GM08714 (cell line): ENCODE measurements around the gene VAV2.

Experiments
- H3K4me3 ChIP-seq: fragments of 200-500 bp; sonication (Bioruptor generic); 2 replicates; pipeline ENCODE4 v1.5.1; 2014; ENCODE audit warnings: mild to moderate bottlenecking, low read length, inconsistent platforms
- ZNF274 ChIP-seq: IDR thresholded peaks from 2 replicates; pipeline ENCODE4 v1.6.1; 2012; ENCODE audit warnings: mild to moderate bottlenecking, low read depth, low read length

The VAV2 gene

DNA sequence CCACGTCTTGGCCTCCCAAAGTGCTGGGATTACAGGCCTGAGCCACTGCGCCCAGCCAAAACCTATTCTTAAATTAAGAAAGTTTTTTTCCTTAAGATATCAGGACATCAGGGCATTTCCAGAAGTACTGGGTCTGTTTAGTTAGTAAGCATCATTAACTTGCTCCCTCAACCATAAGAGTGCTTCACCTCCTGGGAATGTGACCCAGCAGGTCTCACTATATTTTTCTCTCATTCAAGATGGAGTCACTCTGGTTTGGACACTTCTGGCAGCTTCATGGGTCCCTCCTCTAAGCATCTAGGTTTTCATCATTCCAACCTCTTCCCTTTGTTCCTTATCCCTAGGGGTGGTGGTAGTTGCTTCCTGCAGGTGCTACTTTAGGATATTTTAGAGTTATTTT is 22.8 kb upstream of the VAV2 start:
- no peak overlapping the region for H3K4me3 ChIP-seq
- TF ChIP-seq ZNF274: no peak

DNA sequence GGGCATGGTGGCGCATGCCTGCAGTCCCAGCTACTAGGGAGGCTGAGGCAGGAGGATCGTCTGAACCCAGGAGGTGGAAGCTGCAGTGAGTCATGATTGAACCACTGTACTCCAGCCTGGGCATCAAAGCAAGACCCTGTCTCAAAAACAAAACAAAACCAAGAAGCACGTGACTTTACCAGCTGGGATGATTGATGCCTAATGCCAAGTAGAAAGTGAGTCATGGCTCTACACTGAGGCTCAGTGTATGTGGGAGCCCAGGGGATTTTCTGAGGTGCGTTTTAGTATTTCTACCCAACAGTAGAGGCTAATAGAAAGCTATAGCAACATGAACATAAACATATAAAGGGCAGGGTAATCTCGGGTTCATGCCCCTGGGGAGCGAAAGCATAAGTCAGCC is 19.3 kb upstream of the VAV2 start:
- TF ChIP-seq ZNF274: no peak
- H3K4me3 ChIP-seq: no peak overlapping the region

DNA sequence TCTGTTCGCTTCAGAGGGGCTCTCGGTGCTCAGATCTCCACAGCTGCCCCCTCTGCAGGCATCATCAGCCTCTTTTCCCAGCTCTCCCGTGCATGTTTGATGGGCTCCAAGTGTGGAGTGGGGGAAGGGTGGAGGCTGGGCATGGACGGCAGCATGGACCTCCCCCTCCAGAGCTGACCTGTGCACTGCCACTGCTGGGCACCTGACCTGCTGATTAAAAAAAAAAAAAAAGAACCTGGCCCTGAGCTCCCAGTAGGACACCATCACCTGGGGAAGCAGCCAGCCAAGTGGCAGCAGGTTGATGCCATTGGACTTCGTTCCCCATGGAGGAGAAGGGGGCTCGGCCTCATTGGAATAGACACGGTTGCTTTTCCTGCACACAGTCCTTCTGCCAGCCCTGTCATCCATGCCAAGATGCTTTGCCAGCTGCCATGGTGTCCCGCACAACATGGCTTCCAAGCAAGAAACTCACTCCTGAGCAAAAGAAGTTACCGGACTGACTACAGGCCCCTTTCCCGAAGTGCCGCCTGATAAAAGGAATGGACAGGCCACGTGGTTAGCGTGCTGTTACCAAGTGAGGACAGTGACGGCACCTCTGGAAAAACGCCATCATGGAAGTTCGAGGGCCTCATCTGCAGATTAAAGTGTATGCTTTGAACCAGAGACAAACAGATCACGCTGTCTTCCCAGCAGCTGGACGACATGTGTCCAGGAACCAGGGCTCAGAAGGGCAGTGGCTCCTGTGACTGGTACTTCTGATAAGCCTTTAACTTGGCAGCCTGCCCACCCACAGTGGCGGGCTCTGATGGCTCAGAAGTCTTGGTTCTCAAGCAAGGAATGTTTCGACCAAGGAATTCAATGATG is 18.4 kb upstream of the VAV2 start:
- H3K4me3 ChIP-seq: no peak overlapping the region

DNA sequence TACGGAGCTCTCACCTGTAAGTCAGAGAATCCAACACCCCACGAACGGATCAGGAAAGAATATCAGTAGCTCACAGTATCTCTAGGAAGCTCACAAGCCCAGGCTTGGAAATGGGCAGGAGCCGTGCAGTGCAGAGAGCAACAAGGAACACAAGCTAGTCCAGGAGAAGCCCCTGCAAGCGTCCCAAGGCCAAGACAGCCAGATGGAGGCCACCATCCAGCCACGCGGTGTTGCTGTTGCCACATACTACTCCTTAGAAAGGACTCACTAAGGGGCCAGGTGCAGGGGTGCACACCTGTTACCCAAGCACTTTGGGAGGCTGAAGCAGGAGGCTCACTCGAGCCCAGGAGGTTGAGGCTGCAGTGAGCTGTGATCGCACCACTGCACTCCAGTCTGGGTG is 15.4 kb upstream of the VAV2 start:
- TF ChIP-seq ZNF274: no peak
- H3K4me3 ChIP-seq: no peak overlapping the region

More for the DNA sequence above, 18.4 kb upstream of the VAV2 start:
- no peak for TF ChIP-seq ZNF274

DNA sequence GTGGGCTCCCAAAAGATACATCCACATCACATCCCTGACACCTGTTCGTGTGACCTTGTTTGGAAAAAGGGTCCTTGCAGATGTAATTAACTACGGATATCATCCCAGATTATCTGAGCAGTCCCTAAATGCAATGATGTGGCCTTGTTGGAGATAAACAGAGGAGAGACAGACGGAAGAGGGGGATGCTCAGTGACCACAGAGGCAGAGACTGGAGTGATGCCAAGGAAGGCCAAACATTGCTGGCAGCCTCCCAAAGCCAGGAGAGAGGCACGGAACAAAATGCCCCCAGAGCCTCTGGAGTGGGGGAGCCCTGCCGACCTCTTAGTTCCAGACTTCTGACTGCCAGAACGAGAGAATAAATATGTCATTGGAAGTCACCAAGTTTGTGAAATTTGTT is 15.0 kb upstream of the VAV2 start:
- H3K4me3 ChIP-seq: no peak overlapping the region
- TF ChIP-seq ZNF274: no peak

DNA sequence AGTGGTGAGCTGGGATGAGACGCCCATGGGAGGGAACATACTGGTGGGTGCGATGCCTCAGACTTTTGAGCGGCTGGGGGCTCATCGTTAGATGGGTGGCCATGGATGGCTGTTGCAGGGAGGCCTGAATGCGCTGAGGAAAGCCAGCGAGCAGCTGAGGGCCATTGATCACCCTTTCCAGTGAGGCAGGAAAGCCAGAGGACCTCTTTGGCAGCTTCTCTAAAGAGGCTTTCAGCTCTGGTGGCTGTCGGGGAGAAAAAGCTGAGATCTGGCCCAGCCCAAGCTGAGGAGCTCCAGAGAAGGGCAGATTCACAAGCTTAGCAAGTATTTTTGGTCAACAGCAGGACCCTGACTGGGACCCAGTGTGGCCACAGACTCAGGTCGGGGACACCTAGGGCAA is 13.3 kb upstream of the VAV2 start:
- no peak overlapping the region for H3K4me3 ChIP-seq

DNA sequence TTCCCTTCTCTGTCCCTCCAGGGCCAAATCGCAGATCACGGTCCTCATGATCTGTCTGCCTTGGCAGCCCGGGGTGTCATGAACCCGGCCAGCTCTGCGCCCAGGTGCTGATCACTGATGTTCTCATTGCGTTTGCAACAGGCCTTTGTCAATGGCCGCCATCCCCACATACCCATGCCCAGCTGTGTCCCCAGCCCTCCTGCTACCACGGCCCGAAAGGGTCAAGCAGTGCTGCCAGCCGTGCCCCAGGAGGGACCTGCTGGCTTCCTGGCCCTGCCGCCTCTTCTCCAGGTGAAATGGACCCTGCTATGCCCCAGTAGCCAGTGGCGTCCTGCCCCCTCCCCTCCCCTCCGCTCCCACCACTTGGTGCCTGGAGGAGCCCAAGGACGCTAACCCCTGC is 12.8 kb upstream of the VAV2 start:
- no peak overlapping the region for H3K4me3 ChIP-seq
- no peak for TF ChIP-seq ZNF274

More for the DNA sequence above, 13.3 kb upstream of the VAV2 start:
- no peak for TF ChIP-seq ZNF274

DNA sequence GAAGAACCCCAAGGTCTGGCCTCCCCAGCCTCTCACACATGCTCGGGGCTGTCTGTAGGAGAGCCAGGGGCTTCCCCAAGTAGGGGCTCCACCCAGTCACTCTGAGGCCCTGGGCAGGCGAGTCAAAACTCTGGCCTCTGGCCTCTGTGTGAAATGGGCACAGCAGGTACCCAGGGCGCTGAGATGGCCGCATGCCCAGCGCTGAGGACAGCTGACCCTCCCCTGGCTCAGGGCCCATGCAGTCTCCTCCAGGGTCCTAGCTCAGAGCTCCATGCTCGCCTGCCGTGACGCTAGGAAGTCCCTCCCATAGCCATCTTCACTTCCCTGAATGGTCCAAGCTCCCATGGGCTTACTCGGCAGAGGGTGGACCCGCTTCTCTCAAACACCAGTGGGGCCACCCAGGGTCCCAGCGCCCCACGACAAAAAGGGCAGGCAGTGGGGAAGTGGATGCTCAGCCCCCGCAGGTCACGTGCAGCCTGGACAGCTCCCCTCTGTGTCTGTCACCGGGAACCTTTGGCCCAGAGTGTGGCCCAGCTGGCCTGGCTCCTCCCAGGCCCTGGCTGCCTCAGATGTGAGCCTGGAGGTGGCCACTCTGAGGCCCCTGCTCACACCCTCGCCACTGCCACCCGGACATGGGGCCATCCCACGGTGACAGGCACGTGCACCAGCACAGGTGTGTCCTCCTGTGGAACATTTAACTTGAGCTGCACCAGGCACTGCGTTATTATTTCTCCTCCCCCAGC is 12.2 kb upstream of the VAV2 start:
- no peak for TF ChIP-seq ZNF274
- H3K4me3 ChIP-seq: no peak overlapping the region

DNA sequence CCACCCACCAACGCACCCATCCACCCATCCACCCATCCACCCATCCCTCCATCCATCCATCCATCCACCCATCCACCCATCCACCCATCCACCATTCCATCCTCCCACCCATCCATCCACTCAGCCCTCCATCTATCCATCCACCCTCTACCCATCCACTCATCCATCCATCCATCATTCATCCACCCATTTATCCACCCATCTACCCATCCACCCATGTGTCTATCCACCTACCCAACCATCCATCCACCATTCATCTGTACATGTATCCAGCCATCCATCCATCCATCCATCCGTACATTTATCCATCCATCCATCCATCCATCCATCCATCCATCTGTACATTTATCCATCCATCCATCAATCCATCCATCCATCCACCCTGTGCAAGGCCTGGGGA is 11.1 kb upstream of the VAV2 start:
- TF ChIP-seq ZNF274: no peak
- H3K4me3 ChIP-seq: no peak overlapping the region

DNA sequence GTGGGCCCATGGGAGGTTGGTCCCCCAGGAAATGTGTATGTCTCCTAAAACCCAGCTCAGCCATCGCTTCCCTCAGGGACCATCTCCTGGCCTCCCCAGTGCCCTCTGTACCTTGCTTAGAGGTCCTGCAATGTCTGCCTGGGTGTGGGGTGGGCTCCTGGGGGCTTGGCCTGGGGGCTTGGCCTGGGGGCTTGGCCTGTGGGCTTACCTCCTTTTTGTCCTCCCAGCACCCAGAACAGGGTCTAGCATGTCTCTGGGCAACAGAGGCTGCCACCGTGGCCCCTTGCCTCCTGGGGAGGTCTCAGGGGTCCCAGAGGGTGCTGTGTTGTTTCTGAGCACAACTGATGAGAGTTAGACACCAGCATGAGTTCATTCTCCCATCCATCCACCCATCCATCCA is 10.7 kb upstream of the VAV2 start:
- no peak overlapping the region for H3K4me3 ChIP-seq
- TF ChIP-seq ZNF274: no peak

DNA sequence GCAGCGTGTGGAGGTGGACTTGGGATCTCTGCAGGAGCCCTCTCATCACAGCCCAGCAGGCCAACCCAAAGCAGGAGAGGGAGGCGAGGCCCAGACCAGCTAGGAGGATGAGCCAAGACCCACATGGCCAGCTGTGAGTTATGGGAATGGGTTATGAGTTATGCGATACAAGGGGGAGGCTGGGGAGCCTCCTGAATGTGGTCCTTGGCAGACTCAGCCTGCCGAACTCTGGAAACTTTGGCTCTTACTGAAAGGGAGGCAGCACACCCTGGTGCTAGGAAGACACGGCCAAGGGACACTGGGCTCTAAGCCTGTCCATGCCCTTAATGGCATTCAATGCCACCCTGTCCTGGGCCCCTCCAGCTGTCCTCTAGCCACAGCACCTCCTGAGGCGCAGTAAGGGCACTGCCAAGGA is 7.7 kb upstream of the VAV2 start:
- no peak for TF ChIP-seq ZNF274

DNA sequence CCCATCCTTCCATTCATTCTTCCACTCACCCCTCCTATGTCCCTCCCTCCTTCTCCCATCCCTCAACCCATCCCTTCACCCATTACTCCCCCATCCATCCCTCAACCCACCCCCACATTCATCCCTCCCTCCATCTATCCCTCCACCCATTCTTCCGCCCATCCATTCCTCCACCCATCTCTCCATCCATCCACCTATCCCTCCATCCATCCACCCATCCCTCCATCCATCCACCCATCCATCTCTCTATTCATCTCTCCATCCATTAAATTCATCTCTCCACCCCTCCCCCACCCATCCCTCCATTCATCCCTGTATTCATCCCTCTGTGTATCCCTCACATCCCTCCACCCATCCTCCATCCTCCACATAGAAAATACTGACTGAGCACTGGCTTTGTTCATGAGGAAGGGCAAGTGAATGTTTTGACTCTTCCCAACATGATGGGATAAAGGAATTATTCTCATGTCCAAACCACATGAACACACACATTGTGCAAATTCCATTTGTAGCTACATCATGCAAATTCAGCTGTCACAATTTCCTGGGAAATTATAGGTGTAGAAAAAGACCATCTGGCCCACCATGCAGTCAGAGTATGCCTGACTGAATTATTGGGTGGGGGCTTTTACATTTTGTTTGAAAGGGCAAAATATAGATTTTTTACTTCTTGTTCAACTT is 6.9 kb upstream of the VAV2 start:
- TF ChIP-seq ZNF274: no peak

More for the DNA sequence above, 7.7 kb upstream of the VAV2 start:
- H3K4me3 ChIP-seq: no peak overlapping the region

DNA sequence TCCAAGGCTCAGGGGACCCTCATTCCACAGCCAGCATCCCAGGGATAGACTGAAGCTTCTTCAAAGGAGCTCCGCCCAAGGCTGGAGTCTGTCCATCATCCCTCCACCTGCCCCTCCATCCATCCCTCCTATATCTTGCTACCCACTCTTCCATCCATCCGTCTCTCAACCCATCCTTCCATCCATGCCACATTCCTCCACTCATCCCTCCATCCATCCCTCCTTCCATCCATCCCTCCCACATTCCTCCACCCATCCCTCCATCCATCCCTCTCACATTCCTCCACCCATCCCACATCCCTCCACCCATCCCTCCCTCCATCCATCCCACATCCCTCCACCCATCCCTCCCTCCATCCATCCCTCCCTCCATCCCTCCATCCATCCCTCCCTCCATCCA is 5.5 kb upstream of the VAV2 start:
- H3K4me3 ChIP-seq: no peak overlapping the region
- TF ChIP-seq ZNF274: no peak

More for the DNA sequence above, 6.9 kb upstream of the VAV2 start:
- no peak overlapping the region for H3K4me3 ChIP-seq
